HepG2 (cell line): ENCODE results near the gene CD300LF. TPM values are rescaled to one million over a fixed set of nuclear protein-coding genes. Genes with fewer than 3 reads are reported as not detected.

Experiments used
- BATF2 ChIP-seq: sonication (generic); formaldehyde crosslinking; IDR thresholded peaks from 2 replicates; pipeline ENCODE4 v1.8.0; 2022; ENCODE audit warnings: mild to moderate bottlenecking, missing genetic modification reagents, moderate library complexity
- CENPX ChIP-seq: sonication (generic); formaldehyde crosslinking; IDR thresholded peaks from 2 replicates; pipeline ENCODE4 v1.9.0; 2021; ENCODE audit warnings: mild to moderate bottlenecking, missing genetic modification reagents, moderate library complexity
- E2F1 ChIP-seq: sonication (generic); formaldehyde crosslinking; IDR thresholded peaks from 2 replicates; pipeline ENCODE4 v1.5.0; 2020; ENCODE audit warnings: missing genetic modification reagents
- FOXJ3 ChIP-seq: sonication (generic); formaldehyde crosslinking; IDR thresholded peaks from 2 replicates; pipeline ENCODE4 v1.4.0; 2020; ENCODE audit warnings: missing genetic modification reagents, mild to moderate bottlenecking, borderline replicate concordance
- FOXK1 ChIP-seq: sonication (generic); formaldehyde crosslinking; IDR thresholded peaks from 2 replicates; pipeline ENCODE4 v1.4.0; 2020; ENCODE audit warnings: low read depth, missing genetic modification reagents, borderline replicate concordance
- KAT8 ChIP-seq: IDR thresholded peaks from 2 replicates; pipeline ENCODE4 v1.6.1; 2016; ENCODE audit warnings: missing genetic modification reagents, missing compliant biosample characterization
- KLF6 ChIP-seq: IDR thresholded peaks from 2 replicates; pipeline ENCODE4 v1.8.0; 2016; ENCODE audit warnings: missing biosample characterization, missing genetic modification reagents
- MAF1 ChIP-seq: sonication (generic); formaldehyde crosslinking; IDR thresholded peaks from 2 replicates; pipeline ENCODE4 v1.5.0; 2020; ENCODE audit warnings: missing genetic modification reagents, borderline replicate concordance
- SP5 ChIP-seq: IDR thresholded peaks from 2 replicates; pipeline ENCODE4 v1.6.1; 2016; ENCODE audit warnings: low read depth, borderline replicate concordance
- XRCC5 ChIP-seq: fragments of 200-400 bp; formaldehyde crosslinking; optimal IDR thresholded peaks from 2 replicates; pipeline ENCODE3; 2017; ENCODE audit warnings: mild to moderate bottlenecking, low read length
- ZFX ChIP-seq: sonication (generic); formaldehyde crosslinking; IDR thresholded peaks from 2 replicates; pipeline ENCODE4 v1.4.0; 2020; ENCODE audit warnings: mild to moderate bottlenecking, low read depth, missing genetic modification reagents, moderate library complexity
- ZKSCAN1 ChIP-seq: fragments of 150-350 bp; IDR thresholded peaks from 2 replicates; pipeline ENCODE4 v1.6.1; 2014; ENCODE audit warnings: low read length
- ZKSCAN8 ChIP-seq: IDR thresholded peaks from 2 replicates; pipeline ENCODE4 v1.6.1; 2016; ENCODE audit warnings: borderline replicate concordance, missing genetic modification reagents, missing compliant biosample characterization
- ZNF20 ChIP-seq: sonication (generic); formaldehyde crosslinking; IDR thresholded peaks from 2 replicates; pipeline ENCODE4 v1.4.0; 2020; ENCODE audit warnings: mild to moderate bottlenecking, moderate library complexity, missing genetic modification reagents
- ZNF205 ChIP-seq: IDR thresholded peaks from 2 replicates; pipeline ENCODE4 v1.6.1; 2018; ENCODE audit warnings: missing biosample characterization, missing genetic modification reagents
- ZNF510 ChIP-seq: sonication (generic); formaldehyde crosslinking; IDR thresholded peaks from 2 replicates; pipeline ENCODE4 v1.4.0; 2020; ENCODE audit warnings: low read depth, mild to moderate bottlenecking, missing genetic modification reagents
- ZNF550 ChIP-seq: sonication (generic); formaldehyde crosslinking; IDR thresholded peaks from 2 replicates; pipeline ENCODE4 v1.4.0; 2020; ENCODE audit warnings: mild to moderate bottlenecking, missing genetic modification reagents, borderline replicate concordance
- ZNF598 ChIP-seq: sonication (generic); formaldehyde crosslinking; IDR thresholded peaks from 2 replicates; pipeline ENCODE4 v1.5.1; 2020; ENCODE audit warnings: mild to moderate bottlenecking, missing genetic modification reagents, borderline replicate concordance
- ZNF674 ChIP-seq: sonication (generic); formaldehyde crosslinking; IDR thresholded peaks from 2 replicates; pipeline ENCODE4 v1.5.0; 2020; ENCODE audit warnings: low read depth, mild to moderate bottlenecking, missing genetic modification reagents
- ZNF691 ChIP-seq: sonication (generic); formaldehyde crosslinking; IDR thresholded peaks from 2 replicates; pipeline ENCODE4 v1.4.0; 2020; ENCODE audit warnings: missing genetic modification reagents, low read depth, mild to moderate bottlenecking, borderline replicate concordance
- ZNF75D ChIP-seq: sonication (generic); formaldehyde crosslinking; IDR thresholded peaks from 2 replicates; pipeline ENCODE4 v1.8.1; 2023; ENCODE audit warnings: missing genetic modification reagents, mild to moderate bottlenecking, borderline replicate concordance
- ZSCAN12 ChIP-seq: sonication (generic); formaldehyde crosslinking; IDR thresholded peaks from 2 replicates; pipeline ENCODE4 v1.9.0; 2021; ENCODE audit warnings: mild to moderate bottlenecking, missing genetic modification reagents
- ZSCAN9 ChIP-seq: IDR thresholded peaks from 2 replicates; pipeline ENCODE4 v1.6.1; 2016; ENCODE audit warnings: borderline replicate concordance
- polyA plus RNA-seq, 8 experiments: library from polyadenylated mRNA; depleted of rRNA in 3 of 8; stranded (reverse) in 7 of 8; unstranded in 1 of 8; fragments of >200 nt; fragmentation: Illumina TruSeq in 4 of 8; extraction: Trizol in 4 of 8; gene quantifications; 2 replicates each; pipeline versions ENCODE4 v1.2.1 to v1.2.3, GENCODE V29; 2011 to 2016; ENCODE audit warnings: low read depth in 4 of 8, missing spikeins in 1 of 8, mixed read lengths in 1 of 8; ENCODE audit not compliant: insufficient read depth in 1 of 8
- total RNA-seq, 5 experiments: library from RNA; depleted of rRNA; stranded (reverse); fragments of >200 nt; fragmentation: Illumina TruSeq; extraction: Trizol; gene quantifications; 2 replicates each; pipeline ENCODE4 v1.2.3, GENCODE V29; 2016; ENCODE audit warnings: low read depth in 1 of 5
- TF ChIP-seq, protein P1 (sequence below), 2 experiments: IDR thresholded peaks; 2 replicates each; pipeline ENCODE4 v1.6.1; 2011 to 2012; ENCODE audit warnings: low read length in 2 of 2, borderline replicate concordance in 1 of 2, low read depth in 1 of 2, mild to moderate bottlenecking in 1 of 2, moderate library complexity in 1 of 2

Gene CD300LF
- total and polyA plus RNA-seq, 2 of the 13 experiments (the other 11 are each of a cell fraction or from before 2014, with no cell fraction given) = not detected

DNA sequence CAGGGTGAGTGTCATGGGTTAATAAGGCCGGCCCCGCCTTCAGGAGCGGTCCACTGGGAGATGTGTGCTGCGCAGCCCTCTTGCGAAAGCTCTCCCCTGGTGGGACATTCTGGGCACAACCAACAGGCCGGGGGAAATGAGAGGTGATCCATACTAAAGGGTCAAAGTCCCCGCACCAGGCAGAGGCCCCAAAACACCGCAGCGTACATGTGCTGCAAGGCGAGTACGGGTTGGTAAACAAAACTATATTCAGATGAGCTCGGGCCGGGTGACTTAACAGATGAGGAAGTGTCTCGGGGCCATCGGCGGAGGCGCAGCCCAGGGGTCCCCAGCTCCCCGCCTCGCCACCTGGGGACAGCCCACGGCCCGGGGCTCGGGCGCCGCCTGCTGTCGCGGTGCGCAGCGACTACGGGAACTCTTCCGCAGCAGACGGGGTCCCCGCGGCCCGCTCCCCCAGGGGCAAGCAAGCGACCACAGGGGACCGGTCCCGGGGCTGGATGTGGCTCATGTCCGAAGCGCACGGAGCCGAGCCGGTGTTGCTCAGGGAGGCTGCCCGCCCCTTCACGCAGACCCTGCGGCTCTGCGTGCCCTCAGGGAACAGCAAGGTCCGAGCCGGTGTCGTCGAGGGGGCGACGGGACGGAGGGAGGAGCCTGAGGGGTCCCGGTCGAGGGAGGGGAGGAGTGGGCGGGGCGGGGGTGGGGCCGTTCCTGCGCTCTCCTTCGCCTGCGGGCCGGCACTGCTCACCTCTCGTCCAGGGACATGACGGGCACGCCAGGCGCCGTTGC lies 24.0 kb upstream of the CD300LF start, which contains the start of gene RAB37 (continued):
- TF ChIP-seq, protein P1, sequence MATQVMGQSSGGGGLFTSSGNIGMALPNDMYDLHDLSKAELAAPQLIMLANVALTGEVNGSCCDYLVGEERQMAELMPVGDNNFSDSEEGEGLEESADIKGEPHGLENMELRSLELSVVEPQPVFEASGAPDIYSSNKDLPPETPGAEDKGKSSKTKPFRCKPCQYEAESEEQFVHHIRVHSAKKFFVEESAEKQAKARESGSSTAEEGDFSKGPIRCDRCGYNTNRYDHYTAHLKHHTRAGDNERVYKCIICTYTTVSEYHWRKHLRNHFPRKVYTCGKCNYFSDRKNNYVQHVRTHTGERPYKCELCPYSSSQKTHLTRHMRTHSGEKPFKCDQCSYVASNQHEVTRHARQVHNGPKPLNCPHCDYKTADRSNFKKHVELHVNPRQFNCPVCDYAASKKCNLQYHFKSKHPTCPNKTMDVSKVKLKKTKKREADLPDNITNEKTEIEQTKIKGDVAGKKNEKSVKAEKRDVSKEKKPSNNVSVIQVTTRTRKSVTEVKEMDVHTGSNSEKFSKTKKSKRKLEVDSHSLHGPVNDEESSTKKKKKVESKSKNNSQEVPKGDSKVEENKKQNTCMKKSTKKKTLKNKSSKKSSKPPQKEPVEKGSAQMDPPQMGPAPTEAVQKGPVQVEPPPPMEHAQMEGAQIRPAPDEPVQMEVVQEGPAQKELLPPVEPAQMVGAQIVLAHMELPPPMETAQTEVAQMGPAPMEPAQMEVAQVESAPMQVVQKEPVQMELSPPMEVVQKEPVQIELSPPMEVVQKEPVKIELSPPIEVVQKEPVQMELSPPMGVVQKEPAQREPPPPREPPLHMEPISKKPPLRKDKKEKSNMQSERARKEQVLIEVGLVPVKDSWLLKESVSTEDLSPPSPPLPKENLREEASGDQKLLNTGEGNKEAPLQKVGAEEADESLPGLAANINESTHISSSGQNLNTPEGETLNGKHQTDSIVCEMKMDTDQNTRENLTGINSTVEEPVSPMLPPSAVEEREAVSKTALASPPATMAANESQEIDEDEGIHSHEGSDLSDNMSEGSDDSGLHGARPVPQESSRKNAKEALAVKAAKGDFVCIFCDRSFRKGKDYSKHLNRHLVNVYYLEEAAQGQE (IDR thresholded peaks at IDR 0.05; ENCODE audit: borderline replicate concordance in 1 of 2, low read depth in 1 of 2, low read length in 2 of 2) = peak in 1 of 2 experiments; percentile 65; a peak in 3 of 4 replicates
- TF ChIP-seq ZSCAN9 = peak; percentile 61; the same call in 1 of the 2 replicates
- TF ChIP-seq KLF6 (CRISPR knock-in tag) = peak; percentile 81; the same call in 1 of the 2 replicates
- TF ChIP-seq E2F1 (CRISPR knock-in tag) = no peak; the same call in 1 of the 2 replicates
- 0 out of 2 replicates have a peak, but pooled peaks have one; percentile 33 for TF ChIP-seq BATF2 (CRISPR knock-in tag)
- TF ChIP-seq ZKSCAN8 = peak; percentile 63; the same call in 1 of the 2 replicates
- no peak for TF ChIP-seq ZKSCAN1
- no peak for TF ChIP-seq ZNF674 (CRISPR knock-in tag)
- peak; percentile 84 for TF ChIP-seq ZFX (CRISPR knock-in tag)
- TF ChIP-seq ZNF550 (CRISPR knock-in tag) = no peak
- peak; percentile 29; the same call in 1 of the 2 replicates for TF ChIP-seq ZNF510 (CRISPR knock-in tag)
- TF ChIP-seq KAT8 (CRISPR knock-in tag) = peak; percentile 74; the same call in 1 of the 2 replicates
- no peak for TF ChIP-seq ZSCAN12 (CRISPR knock-in tag)
- no peak; the same call in 1 of the 2 replicates for TF ChIP-seq MAF1
- TF ChIP-seq FOXJ3 (CRISPR knock-in tag) = peak; percentile 89; the same call in 1 of the 2 replicates
- TF ChIP-seq CENPX = no peak
- TF ChIP-seq ZNF20 (CRISPR knock-in tag) = peak; percentile 100
- TF ChIP-seq FOXK1 = peak; percentile 68; the same call in 1 of the 2 replicates
- TF ChIP-seq SP5 (CRISPR knock-in tag) = peak; percentile 93
- TF ChIP-seq ZNF205 (CRISPR knock-in tag) = no peak
- peak; percentile 95 for TF ChIP-seq XRCC5
- TF ChIP-seq ZNF598 = no peak
- TF ChIP-seq ZNF75D = no peak
- peak; percentile 80; the same call in 1 of the 2 replicates for TF ChIP-seq ZNF691 (CRISPR knock-in tag)
